SK-N-MC (cell line): ENCODE data around the gene IST1.

Experiments used
- DNase-seq: peaks from one replicate; pipeline ENCODE4 v3.0.0-alpha.2; 2011; ENCODE audit warnings: low read depth, low spot score
- H3K27ac ChIP-seq: fragments of 200-600 bp; sonication (generic); 2 replicates; pipeline ENCODE4 v1.5.1; 2016; ENCODE audit warnings: mixed run types
- H3K36me3 ChIP-seq: fragments of 200-600 bp; sonication (generic); 2 replicates; pipeline ENCODE4 v1.6.1; 2017; ENCODE audit warnings: antibody characterized with exemption, low read length, mixed read lengths; ENCODE audit not compliant: insufficient read depth
- H3K4me3 ChIP-seq: fragments of 200-600 bp; sonication (generic); 2 replicates; pipeline ENCODE4 v1.5.1; 2016
- H3K9ac ChIP-seq: fragments of 200-600 bp; sonication (generic); 2 replicates; pipeline ENCODE4 v1.8.0; 2017; ENCODE audit warnings: mixed run types, mixed read lengths; ENCODE audit not compliant: insufficient read length
- H3K9me3 ChIP-seq: fragments of 200-600 bp; sonication (generic); 2 replicates; pipeline ENCODE4 v1.6.1; 2017; ENCODE audit warnings: low read depth, mild to moderate bottlenecking, antibody characterized with exemption, low read length, moderate library complexity, mixed read lengths
- EZH2 ChIP-seq: fragments of 200-600 bp; sonication (generic); IDR thresholded peaks from one replicate; pipeline ENCODE4 v1.6.1; 2017; ENCODE audit warnings: antibody characterized with exemption
- FOXP2 ChIP-seq: optimal IDR thresholded peaks from 2 replicates; pipeline ENCODE3; 2011; ENCODE audit warnings: mild to moderate bottlenecking, moderate library complexity; ENCODE audit not compliant: insufficient read depth; ENCODE audit errors: extremely low read length, control extremely low read depth
- POLR2AphosphoS5 ChIP-seq: IDR thresholded peaks from 2 replicates; pipeline ENCODE4 v1.6.1; 2012; ENCODE audit warnings: mild to moderate bottlenecking, low read depth, low read length, borderline replicate concordance

Gene IST1

DNA sequence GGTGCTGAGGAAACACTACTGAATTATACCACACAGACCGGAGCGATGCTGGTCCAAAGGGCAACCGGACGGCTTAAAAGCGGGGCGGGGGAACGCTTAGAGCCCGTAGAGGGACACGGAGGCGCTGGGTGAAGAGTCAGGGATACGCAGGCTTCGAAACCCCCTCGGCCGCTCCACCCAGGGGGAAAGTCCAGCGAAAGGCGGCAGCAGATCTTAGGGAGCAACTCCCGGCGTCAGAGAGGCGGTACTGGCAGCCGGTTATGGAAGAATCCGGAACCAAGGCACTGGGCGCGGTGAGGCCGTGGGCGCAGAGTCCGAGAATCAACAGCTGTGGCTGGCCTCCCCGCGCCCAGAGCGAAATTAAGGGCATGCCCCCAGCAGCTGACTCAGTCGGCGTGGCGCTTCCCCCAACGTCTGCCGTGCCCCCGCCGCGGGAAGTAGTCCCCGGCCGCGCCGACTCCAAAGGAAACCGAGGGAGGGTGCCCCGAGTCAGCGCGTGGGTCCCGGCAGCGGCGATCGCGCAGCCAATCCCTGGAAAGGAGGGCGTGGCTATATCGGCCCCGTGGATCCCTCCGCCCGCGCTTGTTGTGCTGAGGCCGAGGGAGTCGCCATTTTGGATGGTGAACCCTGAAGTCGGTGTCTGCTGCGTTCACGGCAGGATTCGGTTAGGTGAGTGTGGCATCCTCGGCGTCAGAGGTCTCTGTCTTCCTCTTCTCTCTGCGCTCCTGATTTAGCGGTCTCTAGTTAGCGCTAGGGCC lies at the start of gene IST1:
TSS of gene IST1 (plus strand) at position 611 of the 758 bp plus-strand sequence. CDS start 20,110 bp downstream, outside the sequence.
- DNase-seq: peak; percentile 50
- TF ChIP-seq EZH2 (no peak), POLR2AphosphoS5 (peak; percentile 91)
- peak within 1 kb of the TSS; percentile 70 for H3K27ac ChIP-seq
- H3K36me3 ChIP-seq: peaks cover 8% of the 10 kb centered on the region
- H3K4me3 ChIP-seq: peak within 1 kb of the TSS; percentile 81
- H3K9ac ChIP-seq: peak within 1 kb of the TSS; percentile 91
- no peaks in the 10 kb centered on the region for H3K9me3 ChIP-seq

- H3K9ac ChIP-seq: peak within 1 kb of the TSS; percentile 84
- H3K4me3 ChIP-seq: peak within 1 kb of the TSS; percentile 82
- no peak for DNase-seq
- peak; percentile 77 for TF ChIP-seq POLR2AphosphoS5
- TF ChIP-seq FOXP2: no peak
- TF ChIP-seq EZH2: no peak
- H3K27ac ChIP-seq: no peak within 1 kb of the TSS
- no peaks in the 10 kb centered on the region; the same call in 1 of the 2 replicates for H3K36me3 ChIP-seq
- no peaks in the 10 kb centered on the region for H3K9me3 ChIP-seq
These were observed 49.5 kb upstream of the IST1 start, which contains the start of gene ATXN1L for GRCh38 chr16:71845639-71846430. Gene ATXN1L, plus strand, starts transcription at chr16:71845976. Its CDS starts 3,765 bp downstream, at chr16:71849741.

DNA sequence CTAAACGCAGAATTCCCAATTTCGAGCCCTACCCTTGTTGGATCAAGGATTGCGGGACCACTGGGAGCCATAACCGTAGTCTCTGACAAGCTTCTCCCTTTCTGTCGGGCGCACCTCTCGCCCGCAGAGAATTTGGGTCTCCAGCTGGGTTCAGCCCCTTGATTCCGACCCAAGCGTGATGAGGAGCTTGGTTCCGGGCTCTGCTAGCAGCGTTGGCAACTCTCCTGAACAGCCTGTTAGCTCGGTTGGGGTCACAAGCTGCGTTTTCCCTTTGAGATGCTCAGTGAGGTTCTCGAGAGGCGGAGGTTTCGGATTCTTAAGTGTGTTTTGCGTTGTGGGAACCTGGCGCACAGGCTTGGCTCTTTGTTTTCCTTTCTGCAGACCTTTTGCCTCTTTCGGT lies 48.9 kb upstream of the IST1 start:
- Histone ChIP-seq H3K9ac (peak overlapping the region; percentile 84), H3K9me3 (no peaks in the 10 kb centered on the region), H3K27ac (no peak overlapping the region), H3K36me3 (no peaks in the 10 kb centered on the region; the same call in 1 of the 2 replicates), H3K4me3 (peak overlapping the region; percentile 82)
- TF ChIP-seq POLR2AphosphoS5 (no peak), FOXP2 (no peak), EZH2 (no peak)
- DNase-seq: no peak

- TF ChIP-seq POLR2AphosphoS5 (no peak), FOXP2 (no peak), EZH2 (no peak)
- peak overlapping the region; percentile 82 for H3K4me3 ChIP-seq
- H3K27ac ChIP-seq: no peak overlapping the region
- H3K36me3 ChIP-seq: no peaks in the 10 kb centered on the region; the same call in 1 of the 2 replicates
- peak overlapping the region; percentile 84 for H3K9ac ChIP-seq
- no peak for DNase-seq
- H3K9me3 ChIP-seq: no peaks in the 10 kb centered on the region
These were observed 48.2 kb upstream of the IST1 start for GRCh38 chr16:71847096-71847495.

DNA sequence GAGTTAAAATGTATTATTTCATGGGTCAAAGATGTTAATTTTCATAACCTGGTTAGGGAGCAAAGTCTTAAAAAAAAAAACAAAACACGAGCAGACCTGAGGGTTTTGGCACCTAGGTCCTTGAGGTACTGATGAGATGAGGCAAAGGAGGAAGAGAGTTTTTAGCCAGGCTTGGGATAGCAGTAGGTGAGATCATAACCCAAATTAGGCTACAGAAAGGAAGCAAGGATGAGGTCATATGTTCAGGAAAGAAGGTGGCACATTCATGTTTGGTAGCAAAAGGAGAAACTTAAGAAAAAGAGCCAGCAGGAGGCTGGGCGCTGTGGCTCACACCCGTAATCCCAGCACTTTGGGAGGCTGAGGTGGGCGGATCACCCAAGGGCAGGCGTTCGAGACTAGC lies 46.7 kb upstream of the IST1 start:
- DNase-seq: no peak
- no peak overlapping the region for H3K4me3 ChIP-seq
- H3K27ac ChIP-seq: no peak overlapping the region
- TF ChIP-seq EZH2 (no peak), POLR2AphosphoS5 (no peak), FOXP2 (no peak)
- no peak overlapping the region for H3K9ac ChIP-seq
- no peaks in the 10 kb centered on the region; the same call in 1 of the 2 replicates for H3K36me3 ChIP-seq
- no peaks in the 10 kb centered on the region for H3K9me3 ChIP-seq

DNA sequence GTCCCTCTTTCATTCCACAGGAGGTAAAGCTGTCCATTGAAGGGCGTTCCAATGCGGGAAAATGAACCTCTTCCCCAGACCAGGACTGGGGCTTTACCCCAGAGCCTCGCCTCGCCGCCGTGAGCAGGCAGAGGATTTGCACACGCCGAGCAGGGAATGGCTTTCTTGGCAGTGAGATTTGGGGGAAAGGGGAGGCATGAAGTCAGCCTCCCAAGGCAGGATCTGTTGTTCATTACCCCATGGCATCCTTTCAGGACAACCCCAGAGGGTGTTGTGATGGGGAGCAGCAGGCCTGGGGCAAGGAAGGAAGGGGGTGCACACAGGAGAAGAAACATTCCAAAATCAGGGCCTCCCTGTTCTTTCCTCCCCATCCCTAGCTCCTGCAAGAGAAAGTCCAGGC lies 43.6 kb upstream of the IST1 start:
- Histone ChIP-seq H3K27ac (no peak overlapping the region), H3K4me3 (no peak overlapping the region), H3K36me3 (no peaks in the 10 kb centered on the region; the same call in 1 of the 2 replicates), H3K9ac (no peak overlapping the region), H3K9me3 (no peaks in the 10 kb centered on the region)
- TF ChIP-seq POLR2AphosphoS5 (no peak), FOXP2 (no peak)
- no peak for DNase-seq

DNA sequence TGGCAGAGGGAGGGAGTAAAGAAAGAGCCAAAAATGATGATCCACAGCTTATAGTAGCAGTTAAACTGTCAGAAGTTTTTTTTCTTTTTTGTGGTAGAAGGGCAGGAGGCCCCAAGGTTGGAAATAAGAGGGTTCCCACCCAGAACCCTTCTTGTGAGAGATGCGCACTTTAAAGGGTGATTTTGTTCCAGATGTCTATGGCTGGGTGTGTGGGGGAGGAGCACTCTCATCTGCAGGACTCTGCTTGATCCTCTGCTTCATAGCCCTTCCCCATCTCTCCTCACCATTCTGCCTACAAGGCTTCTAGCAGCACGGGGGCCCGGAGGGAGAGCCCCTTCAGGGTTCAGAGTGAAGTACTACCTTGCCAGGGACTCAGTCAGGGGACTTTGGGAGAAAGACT lies 43.2 kb upstream of the IST1 start:
- no peak overlapping the region for H3K27ac ChIP-seq
- TF ChIP-seq EZH2: no peak
- TF ChIP-seq FOXP2: no peak
- TF ChIP-seq POLR2AphosphoS5: no peak
- no peak overlapping the region for H3K9ac ChIP-seq
- no peak overlapping the region for H3K4me3 ChIP-seq
- no peak for DNase-seq
- H3K36me3 ChIP-seq: no peaks in the 10 kb centered on the region; the same call in 1 of the 2 replicates
- no peaks in the 10 kb centered on the region for H3K9me3 ChIP-seq

- Histone ChIP-seq H3K4me3 (no peak overlapping the region), H3K27ac (no peak overlapping the region), H3K9me3 (no peaks in the 10 kb centered on the region), H3K36me3 (no peaks in the 10 kb centered on the region; the same call in 1 of the 2 replicates), H3K9ac (no peak overlapping the region)
- DNase-seq: no peak
- no peak for TF ChIP-seq POLR2AphosphoS5
- no peak for TF ChIP-seq EZH2
- no peak for TF ChIP-seq FOXP2
These were observed 42.8 kb upstream of the IST1 start for GRCh38 chr16:71852561-71852960.
